ENCODE measurements around the gene BAZ2B. TPM values are rescaled to one million over a fixed set of nuclear protein-coding genes. Genes with fewer than 3 reads are reported as not detected.

Gene BAZ2B
- total and polyA plus RNA-seq, 2 of the 13 experiments (the other 11 are each of a cell fraction or from before 2014, with no cell fraction given): 14.0 to 15.1 TPM

- TF ChIP-seq HNF1A (IDR thresholded peaks at IDR 0.05; ENCODE audit: low read depth): no peak
- TF ChIP-seq HNF1A (CRISPR knock-in tag; IDR thresholded peaks at IDR 0.05; ENCODE audit: borderline replicate concordance): peak; percentile 59; the same call in 1 of the 2 replicates
- TF ChIP-seq ARNT2 (CRISPR knock-in tag; IDR thresholded peaks at IDR 0.05; ENCODE audit: low read depth): peak; percentile 76; the same call in 1 of the 2 replicates
- TF ChIP-seq TCF7L2 (IDR thresholded peaks at IDR 0.05; ENCODE audit: low read depth, low read length): no peak
- TF ChIP-seq ZNF281 (CRISPR knock-in tag; IDR thresholded peaks at IDR 0.05; ENCODE audit: borderline replicate concordance): peak; percentile 94
- TF ChIP-seq ZNF609 (CRISPR knock-in tag; IDR thresholded peaks at IDR 0.05; ENCODE audit: borderline replicate concordance): peak; percentile 27; the same call in 1 of the 2 replicates
- TF ChIP-seq NONO (IDR thresholded peaks at IDR 0.05): no peak
- TF ChIP-seq NONO (CRISPR knock-in tag; conservative IDR thresholded peaks at IDR 0.05): peak; percentile 73
- peak; percentile 79; the same call in 1 of the 2 replicates for TF ChIP-seq ZNF343 (CRISPR knock-in tag; IDR thresholded peaks at IDR 0.05)
- TF ChIP-seq ZMYM4 (CRISPR knock-in tag; IDR thresholded peaks at IDR 0.05): peak; percentile 75
- peak; percentile 74; the same call in 1 of the 2 replicates for TF ChIP-seq CHD2 (IDR thresholded peaks at IDR 0.05; ENCODE audit: low read depth, low read length)
- TF ChIP-seq ZBTB14 (CRISPR knock-in tag; IDR thresholded peaks at IDR 0.05): no peak
- TF ChIP-seq ZNF441 (CRISPR knock-in tag; IDR thresholded peaks at IDR 0.05; ENCODE audit: borderline replicate concordance): no peak
- TF ChIP-seq ETV5 (CRISPR knock-in tag; IDR thresholded peaks at IDR 0.05; ENCODE audit: borderline replicate concordance): peak; percentile 38; the same call in 1 of the 2 replicates
Measured at GRCh38 chr2:159615367-159616285, 722 bp downstream of the BAZ2B start (continued).
